ENCODE measurements around the gene TPSAB1.
"Not testable (repeated sequence)": the region's sequence is repeated elsewhere in the genome, so short reads cannot be mapped to it uniquely, and the experiment has no call there.

TPSAB1 gene

GRCh38 chr16:1271380-1271723 is 30.8 kb downstream of the TPSAB1 start:
- H2AFZ ChIP-seq (ENCODE audit: low read length): no peak overlapping the region
- no peaks in the 10 kb centered on the region for H3K4me1 ChIP-seq (ENCODE audit: insufficient read depth, low read length, poor library complexity, severe bottlenecking)
- H4K20me1 ChIP-seq (ENCODE audit: insufficient read depth, low read length, poor library complexity, severe bottlenecking): no peaks in the 10 kb centered on the region
- no peak overlapping the region for H3K4me2 ChIP-seq (ENCODE audit: low read depth, low read length, poor library complexity, severe bottlenecking)
- no peaks in the 10 kb centered on the region for H3K27me3 ChIP-seq (ENCODE audit: insufficient read depth, low read length, poor library complexity, severe bottlenecking)
- no peaks in the 10 kb centered on the region for H3K36me3 ChIP-seq (ENCODE audit: insufficient read depth, low read length)
- no peaks in the 10 kb centered on the region for H3K9me2 ChIP-seq (replicated peaks; ENCODE audit: low read depth, low read length)
- no peak for TF ChIP-seq CTCF (conservative IDR thresholded peaks at IDR 0.05; ENCODE audit: low read length)
- no peak overlapping the region for H3K9ac ChIP-seq (ENCODE audit: low read depth, low read length, poor library complexity, severe bottlenecking)
- no peaks in the 10 kb centered on the region for H3K79me2 ChIP-seq (ENCODE audit: insufficient read depth, low read length)
- no peaks in the 10 kb centered on the region for H3K9me3 ChIP-seq (ENCODE audit: insufficient read depth, low read depth, low read length)
- H3K4me3 ChIP-seq (ENCODE audit: low read length, poor library complexity, severe bottlenecking): no peak overlapping the region
- no peaks in the 10 kb centered on the region for H3F3A ChIP-seq (ENCODE audit: low read depth)

DNA sequence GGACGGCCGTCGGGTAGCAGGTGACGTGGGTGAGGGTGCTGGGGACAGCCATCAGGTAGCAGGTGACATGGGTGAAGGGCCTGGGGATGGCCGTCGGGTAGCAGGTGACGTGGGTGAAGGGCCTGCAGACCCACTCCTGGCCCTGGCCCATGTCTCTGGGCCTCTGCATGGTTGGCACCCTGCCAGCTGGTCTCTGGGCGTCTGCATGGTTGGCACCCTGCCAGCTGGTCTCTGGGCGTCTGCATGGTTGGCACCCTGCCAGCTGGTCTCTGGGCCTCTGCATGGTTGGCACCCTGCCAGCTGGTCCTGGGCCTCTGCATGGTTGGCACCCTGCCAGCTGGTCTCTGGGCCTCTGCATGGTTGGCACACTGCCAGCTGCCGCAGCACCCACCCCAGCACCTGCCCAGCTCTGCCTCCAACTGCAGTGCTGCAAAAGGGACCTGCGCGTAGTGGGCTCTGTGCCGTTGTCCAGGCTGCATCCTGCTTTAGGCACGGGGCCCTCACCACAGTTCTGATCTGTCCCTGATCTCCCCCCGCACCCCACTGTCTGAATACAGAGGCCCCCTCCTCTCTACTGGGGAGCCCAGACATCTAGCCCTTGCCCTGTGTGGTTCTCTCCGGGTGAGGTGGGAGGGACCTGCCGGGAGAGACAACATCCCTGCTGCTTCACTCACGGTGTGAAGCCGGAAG is 31.4 kb downstream of the TPSAB1 start:
- H3K79me2 ChIP-seq (ENCODE audit: insufficient read depth, low read length); H3K4me2 ChIP-seq (ENCODE audit: low read depth, low read length, poor library complexity, severe bottlenecking); H3K9ac ChIP-seq (ENCODE audit: low read depth, low read length, poor library complexity, severe bottlenecking); H3K4me3 ChIP-seq (ENCODE audit: low read length, poor library complexity, severe bottlenecking); H2AFZ ChIP-seq (ENCODE audit: low read length); H3K36me3 ChIP-seq (ENCODE audit: insufficient read depth, low read length); H3K27me3 ChIP-seq (ENCODE audit: insufficient read depth, low read length, poor library complexity, severe bottlenecking); H3K9me3 ChIP-seq (ENCODE audit: insufficient read depth, low read depth, low read length); H3F3A ChIP-seq (ENCODE audit: low read depth); H3K4me1 ChIP-seq (ENCODE audit: insufficient read depth, low read length, poor library complexity, severe bottlenecking); H3K9me2 ChIP-seq (replicated peaks; ENCODE audit: low read depth, low read length); H4K20me1 ChIP-seq (ENCODE audit: insufficient read depth, low read length, poor library complexity, severe bottlenecking): not testable (repeated sequence)

- no peaks in the 10 kb centered on the region for H3K9me3 ChIP-seq (ENCODE audit: insufficient read depth, low read depth, low read length)
- no peaks in the 10 kb centered on the region for H3F3A ChIP-seq (ENCODE audit: low read depth)
- no peaks in the 10 kb centered on the region for H3K36me3 ChIP-seq (ENCODE audit: insufficient read depth, low read length)
- no peak overlapping the region for H2AFZ ChIP-seq (ENCODE audit: low read length)
- no peak overlapping the region for H3K9ac ChIP-seq (ENCODE audit: low read depth, low read length, poor library complexity, severe bottlenecking)
- H3K79me2 ChIP-seq (ENCODE audit: insufficient read depth, low read length): no peaks in the 10 kb centered on the region
- H3K4me2 ChIP-seq (ENCODE audit: low read depth, low read length, poor library complexity, severe bottlenecking): no peak overlapping the region
- no peaks in the 10 kb centered on the region for H3K9me2 ChIP-seq (replicated peaks; ENCODE audit: low read depth, low read length)
- no peak for TF ChIP-seq CTCF (conservative IDR thresholded peaks at IDR 0.05; ENCODE audit: low read length)
- TF ChIP-seq EZH2phosphoT487 (IDR thresholded peaks at IDR 0.05; ENCODE audit: borderline replicate concordance): no peak
- no peaks in the 10 kb centered on the region for H3K27me3 ChIP-seq (ENCODE audit: insufficient read depth, low read length, poor library complexity, severe bottlenecking)
- no peak overlapping the region for H3K4me3 ChIP-seq (ENCODE audit: low read length, poor library complexity, severe bottlenecking)
- H4K20me1 ChIP-seq (ENCODE audit: insufficient read depth, low read length, poor library complexity, severe bottlenecking): no peaks in the 10 kb centered on the region
- no peaks in the 10 kb centered on the region for H3K4me1 ChIP-seq (ENCODE audit: insufficient read depth, low read length, poor library complexity, severe bottlenecking)
Measured at GRCh38 chr16:1272453-1273198, 32.1 kb downstream of the TPSAB1 start.

GRCh38 chr16:1273816-1274215 is 33.3 kb downstream of the TPSAB1 start:
- H3K9me3 ChIP-seq (ENCODE audit: insufficient read depth, low read depth, low read length): no peaks in the 10 kb centered on the region
- no peak for TF ChIP-seq CTCF (conservative IDR thresholded peaks at IDR 0.05; ENCODE audit: low read length)
- no peak for TF ChIP-seq EZH2phosphoT487 (IDR thresholded peaks at IDR 0.05; ENCODE audit: borderline replicate concordance)
- no peaks in the 10 kb centered on the region for H3K27me3 ChIP-seq (ENCODE audit: insufficient read depth, low read length, poor library complexity, severe bottlenecking)
- no peaks in the 10 kb centered on the region for H3K4me1 ChIP-seq (ENCODE audit: insufficient read depth, low read length, poor library complexity, severe bottlenecking)
- no peak overlapping the region for H3K4me2 ChIP-seq (ENCODE audit: low read depth, low read length, poor library complexity, severe bottlenecking)
- no peaks in the 10 kb centered on the region for H3K36me3 ChIP-seq (ENCODE audit: insufficient read depth, low read length)
- no peak overlapping the region for H3K4me3 ChIP-seq (ENCODE audit: low read length, poor library complexity, severe bottlenecking)
- H2AFZ ChIP-seq (ENCODE audit: low read length): no peak overlapping the region
- H3K79me2 ChIP-seq (ENCODE audit: insufficient read depth, low read length): no peaks in the 10 kb centered on the region
- H4K20me1 ChIP-seq (ENCODE audit: insufficient read depth, low read length, poor library complexity, severe bottlenecking): no peaks in the 10 kb centered on the region
- no peaks in the 10 kb centered on the region for H3F3A ChIP-seq (ENCODE audit: low read depth)
- no peak overlapping the region for H3K9ac ChIP-seq (ENCODE audit: low read depth, low read length, poor library complexity, severe bottlenecking)
- no peaks in the 10 kb centered on the region for H3K9me2 ChIP-seq (replicated peaks; ENCODE audit: low read depth, low read length)
